ENCODE results near the gene PRDM2. TPM values are rescaled to one million over a fixed set of nuclear protein-coding genes. Genes with fewer than 3 reads are reported as not detected.

PRDM2 gene
- total RNA-seq, 2 donors from 2014 or later: 29.9 to 36.3 TPM

DNA sequence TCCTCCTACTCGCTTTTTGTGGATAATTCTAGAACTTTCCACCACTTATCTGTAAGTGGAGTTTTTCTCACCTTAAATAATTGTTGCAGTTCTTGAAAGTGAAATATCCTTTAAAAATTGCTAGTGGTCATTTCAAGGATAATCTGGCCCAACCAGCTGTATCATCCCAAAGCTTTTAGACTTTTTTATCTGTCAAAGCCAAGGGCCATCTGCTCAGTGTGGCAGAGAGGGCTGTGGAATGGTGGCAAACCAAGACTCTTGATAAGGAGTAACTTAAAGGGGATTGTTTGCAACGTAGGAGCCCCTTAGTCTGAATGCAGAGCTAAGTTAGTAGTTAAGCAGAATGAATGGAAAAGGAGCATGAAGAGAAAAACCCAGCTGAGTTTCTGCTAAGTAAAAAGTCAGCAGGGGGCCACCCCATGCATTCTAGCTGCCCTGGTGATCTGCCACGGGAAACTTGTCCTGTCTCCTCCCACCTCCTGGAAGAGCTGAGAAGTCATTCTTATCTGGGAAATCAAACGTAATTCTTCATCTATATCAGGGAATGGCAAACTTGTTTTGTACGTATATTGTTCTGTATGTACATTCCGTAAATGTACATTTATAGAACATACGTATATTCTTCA is 169.3 kb downstream of the PRDM2 start:
- DNase-seq (no peak), ATAC-seq (no peak)
- intact Hi-C loops (cut with DNase I): no loop called here

- ATAC-seq: no peak
- intact Hi-C loops (cut with DNase I): no loop called here
- DNase-seq: no peak
Observed at GRCh38 chr1:13871413-13871812, 171.4 kb downstream of the PRDM2 start.

DNA sequence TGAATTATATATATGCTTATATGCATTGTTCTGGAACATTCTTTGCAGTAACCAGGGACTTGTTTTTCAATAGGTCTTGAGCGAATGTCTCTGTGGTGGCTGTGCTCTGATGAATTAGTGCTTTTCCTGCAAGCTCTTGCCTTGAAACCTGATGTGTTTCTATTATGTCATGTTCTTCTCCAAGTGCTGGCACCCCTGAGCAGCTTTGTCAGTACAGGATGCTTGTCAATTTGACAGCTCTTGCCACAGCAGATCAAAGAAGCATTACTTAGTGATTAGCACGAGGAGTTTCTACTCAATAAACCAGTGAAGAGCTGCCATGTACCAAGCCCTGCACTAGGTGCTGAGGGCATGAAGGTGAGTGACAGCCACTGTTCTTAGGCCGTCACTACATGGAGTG is 171.9 kb downstream of the PRDM2 start:
- no peak for DNase-seq
- no peak for ATAC-seq
- intact Hi-C loops (cut with DNase I): no loop called here

- intact Hi-C loops (cut with DNase I): no loop called here
- no peak for ATAC-seq
- DNase-seq: no peak
Observed at GRCh38 chr1:13873032-13873431, 173.0 kb downstream of the PRDM2 start.

Other genes with a start within 250 kb of the PRDM2 start
- 1 to 10 TPM in 1 of 2 donors, under 1 TPM in 1; 0.09 to 4.6 TPM for gene LRRC38, start 186.2 kb upstream of the PRDM2 start, total RNA-seq
- 10 to 100 TPM; 14.3 to 25.8 TPM for gene PDPN, start 116.4 kb upstream of the PRDM2 start, total RNA-seq